GM08714 (cell line): ENCODE results near the gene RNF126.

ENCODE experiments used
- H3K4me3 ChIP-seq: fragments of 200-500 bp; sonication (Bioruptor generic); 2 replicates; pipeline ENCODE4 v1.5.1; 2014; ENCODE audit warnings: mild to moderate bottlenecking, low read length, inconsistent platforms
- ZNF274 ChIP-seq: IDR thresholded peaks from 2 replicates; pipeline ENCODE4 v1.6.1; 2012; ENCODE audit warnings: mild to moderate bottlenecking, low read depth, low read length

RNF126 gene

DNA sequence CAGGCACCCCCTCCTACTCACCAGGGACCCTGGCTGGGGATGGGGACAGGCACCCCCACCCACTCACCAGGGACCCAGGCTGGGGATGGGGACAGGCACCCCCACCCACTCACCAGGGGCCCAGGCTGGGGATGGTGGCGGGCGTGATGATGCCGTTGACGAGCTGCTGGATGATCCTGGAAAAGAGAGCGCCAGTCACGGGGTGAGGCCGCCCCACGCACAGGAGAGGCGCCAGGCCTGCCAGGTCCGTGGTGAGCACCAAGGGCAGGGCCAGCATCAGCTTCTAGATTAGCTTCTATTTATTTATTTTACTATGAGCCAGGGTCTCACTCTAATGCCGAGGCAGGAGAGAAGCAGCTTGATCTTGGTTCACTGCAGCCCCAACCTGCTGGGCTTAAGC lies 12.9 kb downstream of the RNF126 start:
- no peak overlapping the region for H3K4me3 ChIP-seq

DNA sequence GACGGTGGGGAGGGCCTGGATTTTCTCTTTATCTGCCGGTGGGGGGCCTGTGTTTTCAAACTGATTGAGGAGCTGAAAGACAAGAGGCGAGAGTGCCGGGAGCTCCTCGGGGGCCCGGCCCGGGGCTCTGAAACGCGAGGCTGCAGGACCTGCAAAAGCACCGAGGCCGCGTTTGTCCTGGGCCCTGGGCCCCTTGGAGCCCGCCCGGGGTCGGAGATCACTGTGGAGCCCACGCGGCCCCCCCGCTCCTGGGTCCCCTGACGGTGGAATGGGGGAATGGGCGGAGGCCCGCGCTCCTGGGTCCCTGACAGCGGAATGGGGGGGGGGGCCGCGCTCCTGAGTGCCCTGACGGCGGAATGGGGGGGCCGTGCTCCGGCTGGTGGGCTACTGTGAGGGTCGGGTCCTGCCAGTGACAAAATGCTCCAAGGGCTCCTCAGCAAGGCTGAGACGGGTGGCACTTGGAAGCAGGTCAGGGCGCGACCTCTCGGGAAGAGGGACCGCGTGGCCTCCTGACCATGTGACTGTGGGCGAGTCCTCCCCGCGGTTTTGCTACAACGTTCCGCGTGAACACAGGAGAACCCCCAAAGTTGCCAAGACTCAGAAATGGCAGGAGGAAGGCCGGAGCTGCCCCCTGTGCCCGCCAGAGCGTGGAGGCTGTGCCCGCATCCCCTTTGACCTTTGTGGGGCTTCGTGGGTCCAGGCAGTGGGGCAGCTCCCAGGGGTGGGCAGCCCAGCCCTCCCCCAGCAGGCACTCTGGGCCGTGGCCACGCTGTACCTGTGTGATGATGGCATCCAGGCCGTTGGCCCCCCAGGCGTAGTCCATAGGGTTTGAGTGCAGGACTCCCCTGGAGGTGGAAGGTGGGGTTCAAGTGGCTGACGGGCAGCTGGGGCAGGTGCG lies 13.9 kb downstream of the RNF126 start:
- TF ChIP-seq ZNF274 = no peak
- no peak overlapping the region for H3K4me3 ChIP-seq

More for the DNA sequence above, 12.9 kb downstream of the RNF126 start:
- no peak for TF ChIP-seq ZNF274

DNA sequence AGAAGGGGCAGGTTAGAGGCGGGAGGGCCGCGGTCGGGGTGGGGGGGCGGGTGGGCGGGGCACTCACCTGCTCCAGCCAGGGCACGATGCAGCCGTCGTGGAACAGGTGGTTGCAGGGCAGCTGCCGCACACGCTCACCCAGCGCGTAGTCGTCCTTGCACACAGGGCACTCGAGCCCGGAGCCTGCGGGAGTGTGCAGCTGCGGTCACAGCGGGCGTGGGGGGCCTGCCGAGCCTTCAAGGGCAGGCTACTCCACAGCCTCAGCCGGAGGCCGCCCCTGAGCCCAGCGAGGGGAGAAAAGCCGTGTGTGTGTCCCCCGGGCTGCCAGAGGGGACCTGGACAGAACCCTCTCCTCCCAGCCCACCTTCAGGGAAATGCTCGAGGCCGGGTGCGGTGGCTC lies 14.7 kb downstream of the RNF126 start:
- no peak overlapping the region for H3K4me3 ChIP-seq
- no peak for TF ChIP-seq ZNF274

DNA sequence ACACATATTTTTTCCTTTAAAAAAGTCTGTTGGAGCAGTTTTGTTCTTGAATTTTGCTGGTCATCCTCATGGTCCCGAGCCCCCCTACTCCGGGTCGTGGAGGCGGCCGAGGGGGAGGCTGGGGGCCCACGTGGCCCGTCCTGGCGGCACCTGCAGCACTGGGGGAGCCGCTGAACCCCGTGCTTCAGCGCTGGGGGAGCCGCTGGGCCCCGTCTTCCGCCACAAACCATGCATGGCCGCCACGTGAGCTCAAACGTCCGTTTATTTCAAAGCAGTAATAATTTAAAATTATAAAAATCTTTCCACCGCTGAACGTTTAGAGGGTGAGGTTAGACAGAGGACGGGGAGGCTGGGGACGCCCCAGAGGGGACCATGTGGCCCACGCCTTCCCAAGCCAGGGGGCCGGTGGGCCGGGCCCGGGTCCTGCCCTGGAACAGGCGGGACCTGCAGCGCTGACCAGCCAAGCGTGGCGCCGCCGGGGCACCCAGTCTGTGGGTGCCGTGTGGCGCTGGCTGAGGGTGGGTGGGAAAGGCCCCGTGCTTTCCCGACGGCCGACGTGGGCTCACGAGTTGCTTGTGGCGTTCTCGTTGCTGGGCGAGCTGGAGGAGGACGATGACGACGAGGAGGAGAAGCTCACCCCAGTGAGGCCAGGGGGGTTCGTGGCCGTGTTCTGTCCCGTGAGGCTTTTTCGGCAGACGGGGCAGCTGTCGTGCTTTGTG lies 15.3 kb downstream of the RNF126 start:
- H3K4me3 ChIP-seq = no peak overlapping the region
- TF ChIP-seq ZNF274 = no peak

DNA sequence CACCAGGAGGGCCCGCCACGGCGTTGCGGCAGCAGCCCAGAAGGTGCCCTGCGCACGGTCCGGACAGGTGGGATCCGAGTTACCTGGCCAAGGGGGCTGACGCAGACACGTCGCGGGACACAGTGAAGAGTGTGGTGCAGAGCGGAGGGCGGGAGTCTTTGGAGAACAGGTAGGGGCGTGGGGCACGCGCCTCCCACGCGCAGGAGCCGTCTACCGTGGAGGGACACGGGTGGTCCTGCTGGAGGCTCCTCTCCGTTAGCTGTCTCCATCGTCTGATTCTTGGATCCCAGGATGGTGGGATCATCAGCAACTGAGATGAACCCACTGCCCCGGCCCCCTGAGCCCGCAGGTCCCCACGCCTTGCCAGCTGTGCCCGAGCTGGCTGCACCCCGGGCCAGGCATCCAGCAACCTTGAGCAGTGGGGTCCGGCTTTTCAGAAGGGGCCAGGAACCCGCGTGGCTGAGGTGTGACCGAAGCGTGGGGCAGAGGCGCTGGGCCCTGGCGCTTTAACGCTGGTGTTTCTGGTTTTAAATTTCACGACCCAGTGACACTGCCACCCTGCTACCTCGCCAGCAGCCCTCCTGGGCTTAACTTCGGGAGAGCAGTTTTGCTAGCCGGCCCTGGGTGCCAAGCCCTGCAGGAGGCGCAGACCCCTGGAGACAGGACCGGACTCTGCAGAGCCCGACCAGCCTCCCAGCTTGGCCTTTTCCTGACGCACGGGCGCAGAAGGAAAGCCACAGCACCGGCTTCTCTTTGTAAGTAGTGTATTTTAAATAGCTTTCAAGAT lies 16.0 kb downstream of the RNF126 start:
- TF ChIP-seq ZNF274 = no peak

DNA sequence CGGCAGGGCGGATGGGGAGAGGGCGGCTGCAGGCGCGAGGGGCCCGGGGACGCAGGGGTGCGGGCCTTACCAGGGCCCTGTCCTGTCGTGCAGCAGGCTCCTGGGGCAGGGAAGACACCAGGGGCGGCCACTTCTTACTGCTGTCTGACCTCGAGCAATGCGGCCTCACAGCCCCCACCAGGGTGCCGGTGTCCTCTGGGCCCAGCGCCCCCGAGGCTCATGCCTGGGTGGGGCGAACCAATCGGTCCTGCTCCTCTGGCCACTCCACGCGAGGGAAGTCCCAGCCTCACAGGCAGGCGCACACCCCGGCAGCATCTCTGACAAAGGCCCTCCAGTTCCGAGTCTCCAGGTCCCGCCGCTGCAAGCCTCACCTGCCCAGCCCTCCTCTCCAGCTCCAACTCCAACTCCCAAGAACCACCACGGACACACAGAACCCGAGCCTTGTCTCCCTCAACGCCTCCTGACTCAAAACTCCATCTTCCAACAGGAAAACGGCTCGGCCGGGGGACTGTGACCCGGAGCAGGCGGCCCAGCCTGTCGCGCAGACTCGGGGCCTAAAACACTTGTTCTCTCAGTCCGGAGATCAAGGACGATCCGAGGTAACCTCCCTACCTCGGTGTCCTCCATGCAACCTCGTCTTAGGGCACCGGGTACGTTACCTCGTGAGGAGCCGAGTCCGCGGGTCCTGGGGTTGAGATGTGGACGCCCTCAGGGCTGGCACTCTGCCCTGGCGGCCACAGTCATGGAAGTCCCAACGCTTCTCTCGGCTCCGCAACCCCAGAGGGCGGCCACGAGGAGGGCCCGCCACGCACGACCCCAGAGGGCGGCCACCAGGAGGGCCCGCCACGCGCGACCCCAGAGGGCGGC lies 16.9 kb downstream of the RNF126 start:
- H3K4me3 ChIP-seq = no peak overlapping the region
- TF ChIP-seq ZNF274 = no peak

More for the DNA sequence above, 16.0 kb downstream of the RNF126 start:
- H3K4me3 ChIP-seq = no peak overlapping the region

DNA sequence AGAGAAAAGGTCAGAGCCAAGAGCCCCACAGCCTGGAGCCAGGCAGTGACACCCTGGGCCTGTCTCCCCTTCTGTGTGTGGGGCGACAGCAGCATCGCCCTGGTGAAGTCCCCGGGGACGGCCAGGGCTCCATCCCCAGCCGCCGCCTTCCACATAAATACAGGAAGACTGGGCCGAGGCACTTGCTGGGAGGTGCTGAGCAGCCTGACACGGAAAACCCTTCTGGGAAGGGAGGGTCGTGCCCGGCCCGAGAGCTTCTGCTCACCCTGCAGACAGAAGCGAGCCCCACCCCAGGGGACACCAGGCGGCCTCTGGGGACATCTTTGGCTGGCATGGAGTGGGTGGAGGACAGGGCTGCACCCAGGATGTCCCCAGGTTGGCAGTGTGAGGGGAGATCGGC lies 18.2 kb downstream of the RNF126 start:
- no peak for TF ChIP-seq ZNF274

DNA sequence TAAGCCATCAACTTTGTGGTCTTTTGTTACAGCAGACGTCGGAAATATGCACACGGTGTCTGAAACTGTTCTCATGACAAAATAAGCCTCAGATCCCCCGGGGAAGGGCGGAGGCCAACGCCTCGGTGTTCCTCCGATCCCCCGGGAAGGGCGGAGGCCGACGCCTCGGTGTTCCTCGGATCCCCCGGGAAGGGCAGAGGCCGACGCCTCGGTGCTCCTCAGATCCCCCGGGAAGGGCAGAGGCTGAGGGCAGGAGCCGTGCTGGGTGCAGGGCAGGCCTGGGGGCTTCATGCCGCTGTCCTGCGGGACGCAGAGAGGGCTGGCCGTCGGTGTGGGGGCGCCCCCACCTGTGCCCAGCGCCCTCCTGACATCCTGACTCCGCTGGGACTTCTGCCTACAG lies 18.7 kb downstream of the RNF126 start:
- no peak overlapping the region for H3K4me3 ChIP-seq
- no peak for TF ChIP-seq ZNF274

More for the DNA sequence above, 18.2 kb downstream of the RNF126 start:
- no peak overlapping the region for H3K4me3 ChIP-seq

DNA sequence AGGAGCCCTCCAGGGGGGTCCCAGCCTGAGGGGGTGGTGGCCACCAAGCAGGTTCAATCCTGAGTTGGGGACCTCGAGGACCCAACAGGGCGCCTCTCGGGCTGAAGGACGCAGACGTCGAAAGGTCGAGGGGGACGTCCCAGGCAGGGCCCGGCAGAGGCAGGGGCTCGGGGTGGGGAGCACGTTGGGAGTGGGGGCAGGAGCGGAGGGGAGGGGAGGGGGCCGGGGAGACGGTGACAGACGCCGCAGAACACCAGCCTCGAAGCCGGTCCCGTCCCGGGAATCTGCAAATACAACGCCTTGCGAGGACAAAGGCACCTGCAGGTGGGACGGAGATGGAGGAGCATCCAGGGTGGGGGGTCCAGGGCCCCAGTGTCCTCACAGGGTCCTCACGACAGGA lies 19.3 kb downstream of the RNF126 start:
- H3K4me3 ChIP-seq = no peak overlapping the region
- TF ChIP-seq ZNF274 = no peak

DNA sequence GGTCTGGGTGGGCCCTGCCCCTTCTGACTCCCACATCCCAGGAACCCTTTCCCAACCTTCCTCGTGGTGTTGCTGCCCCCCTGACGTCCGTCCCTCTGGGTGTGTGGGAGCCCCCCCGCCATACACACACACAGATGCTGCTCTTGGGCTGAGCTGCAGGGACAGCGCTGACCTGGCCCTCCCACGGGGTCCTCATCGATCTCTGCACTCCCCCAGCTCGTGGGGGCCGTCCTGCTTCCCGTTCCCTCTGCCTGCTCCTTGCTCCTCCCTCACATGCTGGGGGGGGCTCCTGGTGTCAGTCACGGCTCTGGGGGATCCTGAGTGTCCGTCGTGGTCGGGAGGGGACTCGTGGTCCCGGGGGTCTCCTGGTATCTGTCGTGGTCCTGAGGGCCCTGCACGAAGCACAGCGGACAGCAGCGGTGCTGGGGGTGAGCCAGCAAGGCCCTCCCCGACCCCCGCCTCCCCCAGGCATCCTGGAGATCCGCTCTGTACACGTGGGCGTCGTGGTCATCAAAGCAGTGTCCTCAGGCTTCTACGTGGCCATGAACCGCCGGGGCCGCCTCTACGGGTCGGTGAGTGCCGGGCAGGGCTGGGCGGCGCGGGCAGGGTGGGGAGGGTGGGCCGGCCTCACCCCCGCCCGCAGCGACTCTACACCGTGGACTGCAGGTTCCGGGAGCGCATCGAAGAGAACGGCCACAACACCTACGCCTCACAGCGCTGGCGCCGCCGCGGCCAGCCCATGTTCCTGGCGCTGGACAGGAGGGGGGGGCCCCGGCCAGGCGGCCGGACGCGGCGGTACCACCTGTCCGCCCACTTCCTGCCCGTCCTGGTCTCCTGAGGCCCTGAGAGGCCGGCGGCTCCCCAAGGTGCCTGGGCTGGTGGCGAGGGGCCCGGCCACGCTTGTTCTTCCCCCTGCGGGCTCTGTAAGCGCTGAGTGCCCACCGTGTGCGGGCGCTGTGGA lies 20.0 kb downstream of the RNF126 start:
- TF ChIP-seq ZNF274 = no peak
- no peak overlapping the region for H3K4me3 ChIP-seq

DNA sequence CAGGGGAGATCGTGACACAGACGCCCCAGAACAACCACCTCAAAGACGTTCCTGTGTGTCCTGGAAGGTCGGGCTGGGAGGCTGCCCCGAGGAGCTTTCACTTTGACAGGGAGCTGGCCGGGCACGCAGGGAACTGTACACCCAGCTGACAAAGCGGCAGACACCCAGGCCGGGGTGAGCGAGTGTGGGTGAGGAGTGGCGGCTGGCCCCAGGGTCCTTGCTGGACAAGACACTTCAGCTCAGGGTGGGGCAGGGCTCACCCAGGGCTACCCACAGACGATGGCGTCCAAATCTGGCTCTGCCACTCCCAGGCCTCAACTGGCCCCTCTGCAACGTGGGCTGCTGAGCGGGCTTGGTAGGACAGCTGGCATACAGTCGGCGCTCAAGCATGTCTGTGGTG lies 21.3 kb downstream of the RNF126 start:
- H3K4me3 ChIP-seq = no peak overlapping the region
- no peak for TF ChIP-seq ZNF274

DNA sequence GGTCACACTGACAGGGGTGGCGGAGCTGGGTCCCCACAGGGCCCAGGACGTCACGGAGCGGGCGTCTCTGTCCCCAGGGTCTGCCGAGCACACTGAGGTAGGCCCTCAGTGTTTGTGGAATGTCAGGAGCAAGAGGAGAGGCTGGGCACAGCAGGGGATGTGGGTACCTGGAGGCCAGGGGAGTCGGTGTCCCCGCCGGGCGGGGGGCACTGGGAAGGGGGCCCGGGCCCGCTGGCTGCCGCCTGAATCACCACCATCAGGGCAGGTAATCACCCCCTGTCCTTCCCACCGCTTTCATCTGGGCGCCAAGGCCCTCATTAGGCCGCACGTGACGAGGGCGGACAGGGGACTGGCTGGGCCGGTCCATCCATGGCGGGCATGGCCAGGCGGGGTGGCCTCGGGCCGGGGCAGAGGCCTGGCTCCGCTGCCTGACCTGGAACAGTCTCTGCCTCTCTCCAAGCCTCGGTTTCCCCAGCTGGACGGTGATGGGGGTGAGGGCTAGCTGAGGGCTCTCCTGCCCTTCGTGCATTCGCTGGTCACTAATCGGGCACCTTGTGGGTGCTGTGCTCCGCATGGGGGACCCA lies 22.3 kb downstream of the RNF126 start:
- no peak for TF ChIP-seq ZNF274
- H3K4me3 ChIP-seq = no peak overlapping the region
